Measurements from ENCODE around the gene BDH1.
"Not testable (repeated sequence)": the region's sequence is repeated elsewhere in the genome, so short reads cannot be mapped to it uniquely, and the experiment has no call there.

GRCh38 chr3:197601566-197601840 lies 45.7 kb upstream of the BDH1 start:
- TF ChIP-seq POLR2AphosphoS5, CTCF (IDR thresholded peaks at IDR 0.05): not testable (repeated sequence)
